Nephron (organoid): ENCODE results near the gene SGSM1.

ENCODE experiments used
- H3K27ac Mint-ChIP-seq, 3 experiments: 2 replicates each; pipeline ENCODE4 v1.8.0; 2020; ENCODE audit warnings: mixed read lengths in 3 of 3, mild to moderate bottlenecking in 2 of 3, moderate library complexity in 1 of 3
- H3K27me3 Mint-ChIP-seq: 2 replicates; pipeline ENCODE4 v1.8.0; 2021; ENCODE audit warnings: low read depth, mild to moderate bottlenecking, moderate library complexity, mixed read lengths
- H3K36me3 Mint-ChIP-seq: 2 replicates; pipeline ENCODE4 v1.8.0; 2020; ENCODE audit warnings: low read depth, mixed read lengths
- H3K4me1 Mint-ChIP-seq: 2 replicates; pipeline ENCODE4 v1.8.0; 2020; ENCODE audit warnings: mixed read lengths
- H3K4me3 Mint-ChIP-seq, 3 experiments: 2 replicates each; pipeline ENCODE4 v1.8.0; 2020; ENCODE audit warnings: mild to moderate bottlenecking in 3 of 3, mixed read lengths in 3 of 3, moderate library complexity in 2 of 3
- H3K9me3 Mint-ChIP-seq: 2 replicates; pipeline ENCODE4 v1.8.0; 2020; ENCODE audit warnings: mixed read lengths
- TF ChIP-seq, protein P1 (sequence below), 3 experiments: fragments of 200-600 bp; sonication (generic); IDR thresholded peaks; one replicate each; pipeline ENCODE4 v1.5.0; 2021; ENCODE audit warnings: antibody characterized with exemption in 3 of 3; ENCODE audit not compliant: unreplicated experiment in 3 of 3

The SGSM1 gene

DNA sequence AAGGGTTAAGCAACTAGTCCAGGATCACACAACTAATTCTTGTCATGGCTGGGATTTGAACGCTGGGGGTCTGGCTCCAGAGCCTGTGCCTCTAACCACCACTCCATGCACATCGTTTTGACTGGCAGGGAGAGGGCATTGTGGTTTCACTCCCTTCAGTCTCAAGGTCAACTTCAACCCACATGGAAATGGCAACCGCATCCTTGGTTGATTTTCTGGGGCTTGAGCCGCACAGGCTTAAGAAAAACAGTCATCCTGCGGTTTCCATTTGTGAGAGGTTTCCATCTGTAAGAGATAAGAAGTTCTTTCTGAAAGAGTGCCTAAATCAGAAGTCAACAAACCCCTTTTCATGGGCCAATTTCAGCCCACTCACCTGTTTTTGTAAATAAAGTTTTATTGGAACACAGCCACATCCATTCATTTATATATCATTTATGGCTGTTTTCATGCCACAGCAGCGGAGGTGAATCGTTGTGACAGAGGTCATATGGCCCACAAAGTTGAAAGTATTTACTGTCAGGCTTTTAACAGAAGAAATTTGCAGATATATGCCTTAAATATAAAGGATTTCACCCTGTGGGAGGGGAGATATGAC is 65.7 kb downstream of the SGSM1 start:
- no peak overlapping the region for H3K4me3 Mint-ChIP-seq
- peaks cover 18% of the 10 kb centered on the region for H3K27me3 Mint-ChIP-seq
- no peaks in the 10 kb centered on the region for H3K4me1 Mint-ChIP-seq
- TF ChIP-seq, protein P1, sequence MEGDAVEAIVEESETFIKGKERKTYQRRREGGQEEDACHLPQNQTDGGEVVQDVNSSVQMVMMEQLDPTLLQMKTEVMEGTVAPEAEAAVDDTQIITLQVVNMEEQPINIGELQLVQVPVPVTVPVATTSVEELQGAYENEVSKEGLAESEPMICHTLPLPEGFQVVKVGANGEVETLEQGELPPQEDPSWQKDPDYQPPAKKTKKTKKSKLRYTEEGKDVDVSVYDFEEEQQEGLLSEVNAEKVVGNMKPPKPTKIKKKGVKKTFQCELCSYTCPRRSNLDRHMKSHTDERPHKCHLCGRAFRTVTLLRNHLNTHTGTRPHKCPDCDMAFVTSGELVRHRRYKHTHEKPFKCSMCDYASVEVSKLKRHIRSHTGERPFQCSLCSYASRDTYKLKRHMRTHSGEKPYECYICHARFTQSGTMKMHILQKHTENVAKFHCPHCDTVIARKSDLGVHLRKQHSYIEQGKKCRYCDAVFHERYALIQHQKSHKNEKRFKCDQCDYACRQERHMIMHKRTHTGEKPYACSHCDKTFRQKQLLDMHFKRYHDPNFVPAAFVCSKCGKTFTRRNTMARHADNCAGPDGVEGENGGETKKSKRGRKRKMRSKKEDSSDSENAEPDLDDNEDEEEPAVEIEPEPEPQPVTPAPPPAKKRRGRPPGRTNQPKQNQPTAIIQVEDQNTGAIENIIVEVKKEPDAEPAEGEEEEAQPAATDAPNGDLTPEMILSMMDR (IDR thresholded peaks at IDR 0.05; ENCODE audit: unreplicated experiment in 3 of 3), result no peak
- H3K36me3 Mint-ChIP-seq, result no peaks in the 10 kb centered on the region
- H3K9me3 Mint-ChIP-seq, result no peaks in the 10 kb centered on the region
- no peak overlapping the region for H3K27ac Mint-ChIP-seq

GRCh38 chr22:24873226-24873625 is 67.2 kb downstream of the SGSM1 start:
- H3K4me1 Mint-ChIP-seq, result no peaks in the 10 kb centered on the region
- no peak overlapping the region for H3K4me3 Mint-ChIP-seq
- H3K27me3 Mint-ChIP-seq, result peaks cover 22% of the 10 kb centered on the region
- no peak overlapping the region for H3K27ac Mint-ChIP-seq
- H3K9me3 Mint-ChIP-seq, result no peaks in the 10 kb centered on the region
- no peaks in the 10 kb centered on the region for H3K36me3 Mint-ChIP-seq
- TF ChIP-seq, protein P1 (IDR thresholded peaks at IDR 0.05; ENCODE audit: unreplicated experiment in 3 of 3), result no peak

DNA sequence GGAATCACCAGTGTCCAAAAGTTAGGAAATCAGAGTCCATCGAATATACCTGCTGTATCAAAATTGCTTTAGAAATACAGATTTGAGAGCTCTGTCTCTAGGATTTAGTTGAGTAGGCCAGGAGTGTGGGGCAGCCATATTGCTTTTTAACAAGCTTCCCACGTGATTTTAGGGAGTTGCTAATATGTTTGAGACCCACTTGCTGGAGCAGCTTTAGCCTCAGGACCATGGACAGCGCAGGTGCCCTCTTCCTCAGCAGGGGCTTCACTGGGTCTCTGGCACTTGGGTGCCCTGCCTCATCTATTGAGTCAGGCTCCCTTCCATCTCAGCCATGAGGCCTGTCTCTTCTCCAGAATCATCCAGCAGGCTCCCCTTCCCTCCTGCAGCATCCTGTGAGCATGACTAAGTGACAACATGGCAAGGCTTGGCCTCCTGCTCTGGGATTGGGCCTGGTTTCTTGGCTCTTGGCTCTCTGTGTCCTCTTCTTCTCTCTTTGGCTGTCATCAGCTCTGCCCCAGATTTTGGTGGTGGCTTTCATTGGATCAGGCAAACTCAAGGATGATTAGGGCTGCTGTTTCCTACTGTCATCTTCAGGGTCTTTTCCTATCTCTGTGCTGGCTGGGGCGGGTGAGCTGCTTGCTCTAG is 70.0 kb downstream of the SGSM1 start:
- no peaks in the 10 kb centered on the region for H3K4me1 Mint-ChIP-seq
- H3K36me3 Mint-ChIP-seq, result no peaks in the 10 kb centered on the region
- TF ChIP-seq, protein P1 (IDR thresholded peaks at IDR 0.05; ENCODE audit: unreplicated experiment in 3 of 3), result no peak
- H3K27me3 Mint-ChIP-seq, result peaks cover 27% of the 10 kb centered on the region
- no peak overlapping the region for H3K4me3 Mint-ChIP-seq
- no peak overlapping the region for H3K27ac Mint-ChIP-seq
- H3K9me3 Mint-ChIP-seq, result no peaks in the 10 kb centered on the region

DNA sequence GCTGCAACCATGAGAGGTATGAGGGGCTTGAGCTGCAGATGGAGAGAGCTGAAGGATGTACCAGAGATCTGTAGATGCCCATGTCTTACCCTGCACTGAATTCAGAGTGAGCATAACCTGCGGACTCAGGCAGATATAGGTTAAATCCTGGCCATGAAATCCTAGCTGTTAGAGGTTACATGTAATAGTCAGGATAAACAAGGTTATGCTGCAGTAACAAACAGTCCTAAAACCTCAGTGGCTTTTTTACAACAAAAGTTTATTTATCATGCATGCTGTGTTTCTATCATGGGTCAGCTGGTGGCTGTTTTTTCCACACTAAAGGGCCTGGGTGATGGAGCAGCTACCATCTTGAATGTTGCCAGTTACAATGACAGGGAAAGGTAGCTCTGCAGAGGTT is 70.7 kb downstream of the SGSM1 start:
- Mint-ChIP-seq H3K36me3 (no peaks in the 10 kb centered on the region), H3K27me3 (peaks cover 24% of the 10 kb centered on the region), H3K9me3 (no peaks in the 10 kb centered on the region), H3K4me1 (no peaks in the 10 kb centered on the region), H3K4me3 (no peak overlapping the region), H3K27ac (no peak overlapping the region)
- TF ChIP-seq, protein P1 (IDR thresholded peaks at IDR 0.05; ENCODE audit: unreplicated experiment in 3 of 3), result no peak

DNA sequence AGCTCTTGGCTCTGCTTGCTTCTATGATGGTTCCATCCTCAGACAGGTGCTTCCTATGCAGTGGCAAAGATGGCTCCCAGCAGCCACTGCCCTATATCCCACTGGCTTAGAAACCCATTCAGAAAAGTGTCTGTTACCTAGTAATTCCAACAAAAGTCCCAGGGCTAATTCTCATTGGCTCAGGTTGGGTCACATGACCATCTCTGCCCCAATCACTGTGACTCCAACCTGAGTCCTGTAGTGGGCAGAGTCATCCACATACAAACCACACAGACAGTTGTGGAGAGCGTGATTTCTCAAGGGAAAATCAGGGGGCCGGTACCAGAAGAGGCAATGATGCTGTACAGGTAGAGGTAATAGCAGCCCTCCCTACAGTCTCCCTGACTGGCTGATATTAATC is 73.0 kb downstream of the SGSM1 start:
- no peak overlapping the region for H3K27ac Mint-ChIP-seq
- no peak overlapping the region for H3K4me3 Mint-ChIP-seq
- H3K9me3 Mint-ChIP-seq, result no peaks in the 10 kb centered on the region
- peaks cover 17% of the 10 kb centered on the region for H3K27me3 Mint-ChIP-seq
- TF ChIP-seq, protein P1 (IDR thresholded peaks at IDR 0.05; ENCODE audit: unreplicated experiment in 3 of 3), result no peak
- H3K4me1 Mint-ChIP-seq, result no peaks in the 10 kb centered on the region
- H3K36me3 Mint-ChIP-seq, result no peaks in the 10 kb centered on the region

GRCh38 chr22:24883432-24883831 is 77.4 kb downstream of the SGSM1 start:
- Mint-ChIP-seq H3K27me3 (peaks cover 8% of the 10 kb centered on the region), H3K4me3 (no peak overlapping the region), H3K4me1 (no peaks in the 10 kb centered on the region), H3K36me3 (no peaks in the 10 kb centered on the region), H3K9me3 (no peaks in the 10 kb centered on the region), H3K27ac (no peak overlapping the region)
- TF ChIP-seq, protein P1 (IDR thresholded peaks at IDR 0.05; ENCODE audit: unreplicated experiment in 3 of 3), result no peak
